HL-60 (cell line): Measurements from ENCODE around the gene ARHGAP32.

ENCODE experiments used
- DNase-seq, 2 experiments: peaks; one replicate each; pipeline ENCODE4 v3.0.0-alpha.2; 2010 to 2020; ENCODE audit warnings: low read depth in 1 of 2, low spot score in 1 of 2
- H3K27ac ChIP-seq: fragments of 250-450 bp; sonication (Bioruptor Pico); replicated peaks from 2 replicates; pipeline ENCODE4 v1.5.1; 2020; ENCODE audit warnings: mild to moderate bottlenecking, moderate library complexity
- H3K27me3 ChIP-seq: fragments of 250-450 bp; sonication (Bioruptor Pico); 2 replicates; pipeline ENCODE4 v1.5.1; 2021; ENCODE audit warnings: mild to moderate bottlenecking, moderate library complexity; ENCODE audit not compliant: insufficient read depth, poor library complexity, severe bottlenecking
- H3K4me3 ChIP-seq: replicated peaks from 2 replicates; pipeline ENCODE4 v1.5.1; 2011; ENCODE audit warnings: mild to moderate bottlenecking, control low read depth, low read length; ENCODE audit not compliant: insufficient read depth
- CTCF ChIP-seq: IDR thresholded peaks from one replicate; pipeline ENCODE4 v1.5.1; 2011; ENCODE audit warnings: low read length, control low read depth, inconsistent platforms; ENCODE audit not compliant: insufficient read depth
- GABPA ChIP-seq: IDR thresholded peaks from 2 replicates; pipeline ENCODE4 v1.6.1; 2012; ENCODE audit warnings: low read depth
- POLR2AphosphoS5 ChIP-seq: IDR thresholded peaks from 2 replicates; pipeline ENCODE4 v1.6.1; 2012; ENCODE audit warnings: low read depth
- SPI1 ChIP-seq: IDR thresholded peaks from 2 replicates; pipeline ENCODE4 v1.6.1; 2012; ENCODE audit warnings: low read depth, mild to moderate bottlenecking, borderline replicate concordance
- TF ChIP-seq, protein P1 (sequence below): IDR thresholded peaks from 2 replicates; pipeline ENCODE4 v1.6.1; 2012; ENCODE audit warnings: low read depth; ENCODE audit not compliant: insufficient replicate concordance

The ARHGAP32 gene

DNA sequence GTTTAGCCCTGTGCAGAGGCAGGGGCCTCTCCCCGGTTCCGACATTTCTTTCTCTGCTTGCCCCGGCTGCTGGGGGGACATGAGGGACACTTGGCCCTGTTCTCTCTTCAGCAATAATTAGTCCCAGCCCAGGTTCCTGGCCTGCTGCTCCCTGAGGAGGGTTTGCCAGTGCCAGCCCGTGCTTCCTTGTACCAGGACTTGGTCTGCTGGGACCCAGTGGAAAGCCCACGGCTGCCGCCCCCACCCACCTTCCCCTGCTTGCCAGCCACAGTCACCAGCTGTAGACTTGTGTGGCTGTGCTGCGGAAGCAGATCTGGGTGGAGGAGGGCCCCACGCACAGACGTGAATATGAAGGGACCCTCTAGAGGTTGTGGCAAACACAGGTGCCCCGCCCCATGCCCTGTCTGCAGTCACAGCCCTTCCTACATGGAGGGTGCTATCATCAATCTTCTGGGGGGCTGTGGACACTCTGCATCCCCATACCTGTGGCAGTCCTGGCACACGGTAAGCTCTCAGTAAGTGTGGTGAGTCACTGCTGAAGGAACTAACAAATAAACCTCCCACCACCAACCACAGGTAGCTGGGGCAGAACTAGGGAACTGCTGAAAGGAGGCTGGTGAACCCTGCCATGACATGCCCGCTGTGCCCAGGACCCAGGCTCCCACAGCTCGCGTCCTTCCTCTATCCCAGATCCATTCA lies 250.4 kb downstream of the ARHGAP32 start:
- Histone ChIP-seq H3K27ac (no peak overlapping the region), H3K4me3 (no peak overlapping the region), H3K27me3 (no peaks in the 10 kb centered on the region)
- DNase-seq, result no peak
- TF ChIP-seq SPI1, result no peak
- no peak for TF ChIP-seq POLR2AphosphoS5
- no peak for TF ChIP-seq GABPA
- no peak for TF ChIP-seq CTCF
- TF ChIP-seq, protein P1, sequence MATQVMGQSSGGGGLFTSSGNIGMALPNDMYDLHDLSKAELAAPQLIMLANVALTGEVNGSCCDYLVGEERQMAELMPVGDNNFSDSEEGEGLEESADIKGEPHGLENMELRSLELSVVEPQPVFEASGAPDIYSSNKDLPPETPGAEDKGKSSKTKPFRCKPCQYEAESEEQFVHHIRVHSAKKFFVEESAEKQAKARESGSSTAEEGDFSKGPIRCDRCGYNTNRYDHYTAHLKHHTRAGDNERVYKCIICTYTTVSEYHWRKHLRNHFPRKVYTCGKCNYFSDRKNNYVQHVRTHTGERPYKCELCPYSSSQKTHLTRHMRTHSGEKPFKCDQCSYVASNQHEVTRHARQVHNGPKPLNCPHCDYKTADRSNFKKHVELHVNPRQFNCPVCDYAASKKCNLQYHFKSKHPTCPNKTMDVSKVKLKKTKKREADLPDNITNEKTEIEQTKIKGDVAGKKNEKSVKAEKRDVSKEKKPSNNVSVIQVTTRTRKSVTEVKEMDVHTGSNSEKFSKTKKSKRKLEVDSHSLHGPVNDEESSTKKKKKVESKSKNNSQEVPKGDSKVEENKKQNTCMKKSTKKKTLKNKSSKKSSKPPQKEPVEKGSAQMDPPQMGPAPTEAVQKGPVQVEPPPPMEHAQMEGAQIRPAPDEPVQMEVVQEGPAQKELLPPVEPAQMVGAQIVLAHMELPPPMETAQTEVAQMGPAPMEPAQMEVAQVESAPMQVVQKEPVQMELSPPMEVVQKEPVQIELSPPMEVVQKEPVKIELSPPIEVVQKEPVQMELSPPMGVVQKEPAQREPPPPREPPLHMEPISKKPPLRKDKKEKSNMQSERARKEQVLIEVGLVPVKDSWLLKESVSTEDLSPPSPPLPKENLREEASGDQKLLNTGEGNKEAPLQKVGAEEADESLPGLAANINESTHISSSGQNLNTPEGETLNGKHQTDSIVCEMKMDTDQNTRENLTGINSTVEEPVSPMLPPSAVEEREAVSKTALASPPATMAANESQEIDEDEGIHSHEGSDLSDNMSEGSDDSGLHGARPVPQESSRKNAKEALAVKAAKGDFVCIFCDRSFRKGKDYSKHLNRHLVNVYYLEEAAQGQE, result no peak

GRCh38 chr11:128941110-128941509 lies 251.0 kb downstream of the ARHGAP32 start:
- H3K4me3 ChIP-seq, result no peak overlapping the region
- DNase-seq, result no peak

DNA sequence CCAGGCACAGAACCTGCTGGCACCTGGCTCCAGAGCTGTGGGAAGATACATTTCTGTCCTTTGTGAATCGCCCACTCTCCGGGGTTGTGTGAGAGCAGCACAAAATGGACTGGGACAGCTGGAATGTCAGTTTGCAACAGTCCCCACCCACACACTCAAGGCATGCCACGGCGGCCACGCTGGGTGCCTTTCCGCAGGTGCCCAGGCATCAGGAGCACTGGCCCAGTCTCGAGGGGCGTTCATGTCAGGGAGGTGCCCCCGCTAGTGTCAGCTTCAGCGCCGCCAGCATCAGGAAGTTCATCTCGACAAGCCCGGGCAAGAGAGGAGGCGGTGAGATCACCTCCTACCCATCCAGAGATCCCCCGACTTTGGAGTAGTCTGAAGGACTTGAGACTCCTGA lies 251.5 kb downstream of the ARHGAP32 start:
- TF ChIP-seq, protein P1, result no peak
- TF ChIP-seq GABPA, result no peak
- no peak for DNase-seq
- no peak overlapping the region for H3K4me3 ChIP-seq
- no peaks in the 10 kb centered on the region for H3K27me3 ChIP-seq
- H3K27ac ChIP-seq, result no peak overlapping the region

More at GRCh38 chr11:128941110-128941509, 251.0 kb downstream of the ARHGAP32 start:
- TF ChIP-seq GABPA, result no peak
- TF ChIP-seq, protein P1, result no peak
- TF ChIP-seq CTCF, result no peak
- no peak for TF ChIP-seq SPI1
- TF ChIP-seq POLR2AphosphoS5, result no peak
- H3K27ac ChIP-seq, result no peak overlapping the region
- H3K27me3 ChIP-seq, result no peaks in the 10 kb centered on the region
